ENCODE measurements around the gene LYPD1.

The LYPD1 gene

GRCh38 chr2:132636346-132636745 is 33.7 kb downstream of the LYPD1 start (continued):
- TF ChIP-seq ZNF843 (tag by site-specific recombination; IDR thresholded peaks at IDR 0.05) (no peak), ZSCAN30 (tag by site-specific recombination; IDR thresholded peaks at IDR 0.05) (no peak), AEBP2 (tag by site-specific recombination; IDR thresholded peaks at IDR 0.05; ENCODE audit: borderline replicate concordance) (no peak), KLF17 (tag by site-specific recombination; IDR thresholded peaks at IDR 0.05) (no peak), ZNF626 (tag by site-specific recombination; IDR thresholded peaks at IDR 0.05) (no peak), GLI2 (tag by site-specific recombination; IDR thresholded peaks at IDR 0.05; ENCODE audit: borderline replicate concordance, low read depth) (no peak), ZNF768 (tag by site-specific recombination; IDR thresholded peaks at IDR 0.05) (no peak)

GRCh38 chr2:132633635-132634034 is 36.4 kb downstream of the LYPD1 start:
- Histone ChIP-seq H3K36me3 (ENCODE audit: control insufficient read depth in 2 of 2, insufficient read depth in 1 of 2, low read length in 2 of 2) (no peaks in the 10 kb centered on the region), H3K4me3 (ENCODE audit: low read depth, low read length) (no peak overlapping the region), H3K4me1 (ENCODE audit: control insufficient read depth, insufficient read depth, low read length) (no peaks in the 10 kb centered on the region), H3K27ac (ENCODE audit: extremely low read depth, low read depth, low read length) (no peak overlapping the region), H3K9me3 (ENCODE audit: control insufficient read depth, insufficient read depth, low read depth, low read length) (no peaks in the 10 kb centered on the region)
- POLR2A ChIA-PET, result no interaction called here
- CTCF ChIA-PET, result no interaction called here
- TF ChIP-seq PRDM4 (tag by site-specific recombination; IDR thresholded peaks at IDR 0.05), result no peak
- no peak for TF ChIP-seq AEBP2 (tag by site-specific recombination; IDR thresholded peaks at IDR 0.05; ENCODE audit: borderline replicate concordance)
- TF ChIP-seq ZNF660 (tag by site-specific recombination; IDR thresholded peaks at IDR 0.05), result no peak
- TF ChIP-seq ZNF830 (tag by site-specific recombination; IDR thresholded peaks at IDR 0.05; ENCODE audit: low read depth), result no peak
- TF ChIP-seq ZNF266 (tag by site-specific recombination; IDR thresholded peaks at IDR 0.05; ENCODE audit: low read depth), result no peak
- TF ChIP-seq KLF7 (tag by site-specific recombination; IDR thresholded peaks at IDR 0.05; ENCODE audit: borderline replicate concordance), result no peak
- TF ChIP-seq ZXDB (tag by site-specific recombination; IDR thresholded peaks at IDR 0.05), result no peak
- TF ChIP-seq ZNF112 (tag by site-specific recombination; IDR thresholded peaks at IDR 0.05), result no peak
- TF ChIP-seq ZNF138 (tag by site-specific recombination; IDR thresholded peaks at IDR 0.05; ENCODE audit: borderline replicate concordance), result no peak
- no peak for TF ChIP-seq ZNF585B (tag by site-specific recombination; IDR thresholded peaks at IDR 0.05)
- TF ChIP-seq GLI4 (tag by site-specific recombination; IDR thresholded peaks at IDR 0.05), result no peak
- TF ChIP-seq ZFHX2 (tag by site-specific recombination; conservative IDR thresholded peaks at IDR 0.05), result no peak
- no peak for TF ChIP-seq ZFP41 (tag by site-specific recombination; IDR thresholded peaks at IDR 0.05; ENCODE audit: borderline replicate concordance)
- TF ChIP-seq ZNF366 (tag by site-specific recombination; conservative IDR thresholded peaks at IDR 0.05), result no peak
